ENCODE data around the gene ANKRD53.

Gene ANKRD53

GRCh38 chr2:70939001-70939838 is 39.2 kb upstream of the ANKRD53 start:
- no peak for DNase-seq (ENCODE audit: low read depth in 2 of 2)
- no peak overlapping the region for H3K4me3 ChIP-seq (replicated peaks in 1 of 2; ENCODE audit: low read depth in 2 of 2, low read length in 2 of 2)
- TF ChIP-seq CTCF (IDR thresholded peaks at IDR 0.05; ENCODE audit: low read depth, low read length): no peak

GRCh38 chr2:70939839-70940580 is 38.4 kb upstream of the ANKRD53 start:
- no peak overlapping the region for H3K4me3 ChIP-seq (replicated peaks in 1 of 2; ENCODE audit: low read depth in 2 of 2, low read length in 2 of 2)
- no peak for DNase-seq (ENCODE audit: low read depth in 2 of 2)
- TF ChIP-seq CTCF (IDR thresholded peaks at IDR 0.05; ENCODE audit: low read depth, low read length): no peak

GRCh38 chr2:70941186-70941585 is 37.2 kb upstream of the ANKRD53 start:
- TF ChIP-seq CTCF (IDR thresholded peaks at IDR 0.05; ENCODE audit: low read depth, low read length): no peak
- no peak overlapping the region for H3K4me3 ChIP-seq (replicated peaks in 1 of 2; ENCODE audit: low read depth in 2 of 2, low read length in 2 of 2)
- DNase-seq (ENCODE audit: low read depth in 2 of 2): no peak

- no peak overlapping the region for H3K4me3 ChIP-seq (replicated peaks in 1 of 2; ENCODE audit: low read depth in 2 of 2, low read length in 2 of 2)
- no peak for DNase-seq (ENCODE audit: low read depth in 2 of 2)
- no peak for TF ChIP-seq CTCF (IDR thresholded peaks at IDR 0.05; ENCODE audit: low read depth, low read length)
These were observed 36.7 kb upstream of the ANKRD53 start for GRCh38 chr2:70941701-70942100.

- TF ChIP-seq CTCF (IDR thresholded peaks at IDR 0.05; ENCODE audit: low read depth, low read length): no peak
- peak in 1 of 2 donors; percentile 24 for DNase-seq (ENCODE audit: low read depth in 2 of 2)
- no peak overlapping the region for H3K4me3 ChIP-seq (replicated peaks in 1 of 2; ENCODE audit: low read depth in 2 of 2, low read length in 2 of 2)
These were observed 35.8 kb upstream of the ANKRD53 start for GRCh38 chr2:70942396-70943204.

GRCh38 chr2:70943205-70943871 is 35.1 kb upstream of the ANKRD53 start:
- TF ChIP-seq CTCF (IDR thresholded peaks at IDR 0.05; ENCODE audit: low read depth, low read length): no peak
- no peak overlapping the region for H3K4me3 ChIP-seq (replicated peaks in 1 of 2; ENCODE audit: low read depth in 2 of 2, low read length in 2 of 2)
- DNase-seq (ENCODE audit: low read depth in 2 of 2): no peak
